ENCODE measurements around the gene TMEM213. TPM values are rescaled to one million over a fixed set of nuclear protein-coding genes. Genes with fewer than 3 reads are reported as not detected.

The TMEM213 gene
- total and polyA plus RNA-seq, 2 experiments from 2014 or later, result not detected

DNA sequence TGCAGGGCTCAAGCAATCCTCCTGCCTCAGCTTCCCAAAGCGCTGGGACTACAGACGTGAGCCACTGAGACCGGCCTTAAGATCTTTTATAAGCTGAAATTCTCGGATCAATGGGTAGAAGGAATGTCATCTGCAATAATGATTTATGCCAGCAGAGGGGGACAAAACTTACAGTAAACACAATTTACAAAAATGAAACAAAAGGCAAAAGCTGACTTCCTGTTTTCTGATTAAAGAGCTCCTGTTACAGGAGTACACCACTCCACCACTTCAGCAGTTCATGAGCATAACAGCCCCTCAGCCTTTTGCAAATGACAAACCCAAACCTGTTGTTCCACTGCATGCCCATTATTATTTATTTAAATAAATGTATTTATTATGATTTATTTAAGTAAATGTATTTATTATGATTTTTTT is 88.7 kb downstream of the TMEM213 start:
- Histone ChIP-seq H3K9ac (no peak overlapping the region), H3K4me2 (ENCODE audit: unreplicated experiment) (peak overlapping the region; percentile 44), H3K9me3 (ENCODE audit: low read depth) (no peaks in the 10 kb centered on the region), H3K27ac (no peak overlapping the region), H3K4me1 (ENCODE audit: insufficient read depth) (peaks cover 25% of the 10 kb centered on the region), H3K4me3 (no peak overlapping the region), H3K36me3 (ENCODE audit: low read depth) (no peaks in the 10 kb centered on the region), H3K27me3 (replicated peaks; ENCODE audit: insufficient read depth) (no peaks in the 10 kb centered on the region), H3K79me2 (ENCODE audit: insufficient read depth) (no peaks in the 10 kb centered on the region), H3K9me2 (ENCODE audit: insufficient read depth) (no peaks in the 10 kb centered on the region), H3F3A (ENCODE audit: insufficient read depth) (peaks cover 24% of the 10 kb centered on the region), H2AFZ (no peak overlapping the region), H4K20me1 (ENCODE audit: insufficient read depth) (no peaks in the 10 kb centered on the region)
- no peak for TF ChIP-seq EZH2 (IDR thresholded peaks at IDR 0.05; ENCODE audit: insufficient read depth, poor library complexity, severe bottlenecking)
- TF ChIP-seq EZH2phosphoT487 (IDR thresholded peaks at IDR 0.05; ENCODE audit: insufficient read depth, low read depth), result no peak
- 5 to 6% methylated on average over 4 of the region's 4 CpGs for WGBS, 2 experiments (ENCODE audit: low coverage in 1 of 2, low lambda C conversion rate in 2 of 2, missing lambda C conversion rate in 2 of 2)
- DNase-seq, result peak; percentile 74
- in situ Hi-C loops (cut with MboI), result loop anchor here (25.0 kb wide), 1 partner anchor 201 kb away; no protein-coding TSS in a partner anchor

DNA sequence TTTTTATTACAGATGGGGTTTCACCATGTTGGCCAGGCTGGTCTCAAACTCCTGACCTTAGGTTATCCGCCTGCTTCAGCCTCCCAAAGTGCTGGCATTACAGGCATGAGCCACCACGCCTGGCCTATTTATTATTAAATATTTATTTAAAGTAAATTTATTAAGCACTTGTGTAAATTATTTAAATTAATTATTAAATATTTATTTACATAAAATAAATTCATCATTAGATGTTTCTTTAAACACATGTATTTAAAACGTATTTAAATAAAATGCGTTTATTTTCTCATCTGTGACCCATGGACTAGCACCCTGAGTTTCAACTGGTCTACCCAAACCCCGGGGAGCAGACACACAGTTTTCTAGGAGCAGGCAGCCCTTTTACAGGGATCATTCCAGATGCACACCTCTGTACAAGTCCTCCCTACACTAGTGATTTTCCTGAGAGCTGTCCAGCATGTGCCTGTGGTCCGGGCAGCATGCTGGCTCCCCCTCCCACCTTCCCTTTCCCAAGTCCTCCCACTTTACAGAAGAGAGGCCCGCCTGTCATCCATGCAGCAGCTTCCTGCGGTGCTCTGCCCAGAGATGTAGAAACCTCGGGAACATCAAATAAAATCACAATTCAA is 89.4 kb downstream of the TMEM213 start:
- Histone ChIP-seq H3K9me3 (ENCODE audit: low read depth) (no peaks in the 10 kb centered on the region), H3K9me2 (ENCODE audit: insufficient read depth) (no peaks in the 10 kb centered on the region), H3K36me3 (ENCODE audit: low read depth) (no peaks in the 10 kb centered on the region), H3K27me3 (replicated peaks; ENCODE audit: insufficient read depth) (no peaks in the 10 kb centered on the region), H3K4me3 (no peak overlapping the region), H3K4me1 (ENCODE audit: insufficient read depth) (peaks cover 29% of the 10 kb centered on the region), H3K4me2 (ENCODE audit: unreplicated experiment) (no peak overlapping the region), H3K9ac (no peak overlapping the region), H4K20me1 (ENCODE audit: insufficient read depth) (no peaks in the 10 kb centered on the region), H2AFZ (no peak overlapping the region), H3K79me2 (ENCODE audit: insufficient read depth) (no peaks in the 10 kb centered on the region), H3F3A (ENCODE audit: insufficient read depth) (peaks cover 25% of the 10 kb centered on the region), H3K27ac (no peak overlapping the region)
- 81 to 87% methylated on average over 9 of the region's 9 CpGs for whole genome bisulfite sequencing, 2 experiments (ENCODE audit: low coverage in 1 of 2, low lambda C conversion rate in 2 of 2, missing lambda C conversion rate in 2 of 2)
- in situ Hi-C loops (cut with MboI), result loop anchor here (25.0 kb wide), 1 partner anchor 200 kb away; no protein-coding TSS in a partner anchor
- TF ChIP-seq EZH2 (IDR thresholded peaks at IDR 0.05; ENCODE audit: insufficient read depth, poor library complexity, severe bottlenecking) (no peak), EZH2phosphoT487 (IDR thresholded peaks at IDR 0.05; ENCODE audit: insufficient read depth, low read depth) (no peak)
- no peak for DNase-seq

Small RNA genes within 50 kb of the gene (small RNA-seq; reads per million reads assigned to genes)
- gene RNU6-1272P (ENCODE audit: low read depth, low replicate concordance), result not detected

Other genes starting within 250 kb of the TMEM213 start
- gene SVOPL, start 96.6 kb upstream of the TMEM213 start, total RNA-seq (2014; rRNA removed; shearing (Covaris generic)), result not detected in 2 replicates
- not detected in 2 replicates for gene SVOPL, start 96.6 kb upstream of the TMEM213 start, polyA plus RNA-seq (2016; fragmentation: Nextera tagmentation; extraction: Ambion mirVana)
- gene ATP6V0A4, start 202 bp downstream of the TMEM213 start, total RNA-seq (2014; rRNA removed; shearing (Covaris generic)), result 0.43 and 1.4 TPM in 2 replicates
- gene ATP6V0A4, start 202 bp downstream of the TMEM213 start, polyA plus RNA-seq (2016; fragmentation: Nextera tagmentation; extraction: Ambion mirVana), result 0.35 and 0.43 TPM in 2 replicates
- 3.0 and 4.2 TPM in 2 replicates for gene KIAA1549, start 183.4 kb downstream of the TMEM213 start, total RNA-seq (2014; rRNA removed; shearing (Covaris generic))
- 2.1 and 2.2 TPM in 2 replicates for gene KIAA1549, start 183.4 kb downstream of the TMEM213 start, polyA plus RNA-seq (2016; fragmentation: Nextera tagmentation; extraction: Ambion mirVana)
- 10.9 TPM in 2 replicates for gene ZC3HAV1L, start 238.0 kb downstream of the TMEM213 start, total RNA-seq (2014; rRNA removed; shearing (Covaris generic))
- gene ZC3HAV1L, start 238.0 kb downstream of the TMEM213 start, polyA plus RNA-seq (2016; fragmentation: Nextera tagmentation; extraction: Ambion mirVana), result 8.8 and 9.8 TPM in 2 replicates